GM18867 (cell line): Measurements from ENCODE around the gene ENHO.

Source experiments
- ATAC-seq: cut with Tn5 transposase; IDR thresholded peaks from one replicate; pipeline ENCODE4 v1.9.1; 2021; ENCODE audit warnings: mild to moderate bottlenecking, moderate library complexity; ENCODE audit not compliant: unreplicated experiment

ENHO gene

DNA sequence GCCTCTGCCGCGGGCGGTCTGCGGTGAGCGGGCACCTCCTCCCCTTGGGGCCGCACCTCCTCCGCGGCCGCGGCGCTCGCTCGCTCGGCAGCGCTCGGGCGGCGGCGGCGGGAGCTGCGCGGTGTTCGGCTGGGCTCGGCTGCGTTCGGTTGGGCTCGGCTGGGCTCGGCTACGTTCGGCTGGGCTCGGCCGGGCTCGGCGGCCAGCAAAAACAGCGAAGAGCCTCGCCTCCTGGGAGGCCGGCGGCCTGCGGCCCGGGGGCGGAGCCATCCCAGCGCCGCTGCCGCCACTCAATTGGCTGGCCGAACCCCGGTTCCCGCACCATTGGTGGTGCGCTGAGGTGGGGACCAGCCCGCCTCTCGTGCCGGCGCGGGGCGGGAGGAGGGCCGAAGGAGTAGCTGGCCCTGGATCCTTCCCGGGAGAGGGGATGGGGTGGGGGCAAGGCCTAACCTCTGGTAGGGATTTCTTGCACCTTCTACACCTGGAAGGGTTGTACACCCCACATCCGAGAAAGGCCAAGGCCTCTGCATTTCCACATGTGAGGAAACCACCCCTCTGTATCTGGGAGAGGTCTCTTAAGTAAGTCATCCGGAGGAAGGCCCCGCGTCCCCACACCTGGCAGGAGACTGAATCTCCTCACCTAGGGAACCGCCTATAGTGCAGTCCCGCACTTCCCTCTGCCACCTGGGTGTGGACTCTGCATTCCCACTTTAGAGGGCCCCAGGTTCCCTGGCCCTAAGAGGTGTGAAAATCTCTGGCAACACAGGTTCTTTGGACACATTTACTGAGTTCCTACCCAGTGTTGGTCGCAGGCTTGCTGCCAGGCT lies at the start of gene ENHO:
Gene ENHO (minus strand): TSS at position 20 of the 827 bp plus-strand sequence. CDS start 1,295 bp downstream, outside the sequence.
- ATAC-seq = peak; percentile 91

DNA sequence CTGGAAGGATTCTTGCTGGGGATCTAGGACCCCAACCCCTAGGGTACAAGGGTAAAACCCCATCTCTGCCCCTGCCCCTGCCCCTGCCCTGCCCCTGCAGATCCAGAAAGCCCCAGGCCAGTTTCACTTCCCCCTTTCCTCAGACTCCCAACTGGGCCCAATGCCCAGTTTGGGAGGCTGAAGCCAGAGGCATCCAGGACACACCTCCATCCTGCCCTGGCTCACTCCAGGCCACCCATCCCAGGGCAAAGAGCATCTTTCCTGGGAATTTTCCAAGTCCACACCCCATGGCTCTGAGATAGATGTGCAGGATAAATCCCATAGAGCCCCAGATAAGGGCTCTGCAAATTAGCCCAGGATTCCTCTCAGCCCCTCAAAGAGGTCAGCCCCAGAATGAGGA lies 49.3 kb upstream of the ENHO start:
- ATAC-seq = no peak

DNA sequence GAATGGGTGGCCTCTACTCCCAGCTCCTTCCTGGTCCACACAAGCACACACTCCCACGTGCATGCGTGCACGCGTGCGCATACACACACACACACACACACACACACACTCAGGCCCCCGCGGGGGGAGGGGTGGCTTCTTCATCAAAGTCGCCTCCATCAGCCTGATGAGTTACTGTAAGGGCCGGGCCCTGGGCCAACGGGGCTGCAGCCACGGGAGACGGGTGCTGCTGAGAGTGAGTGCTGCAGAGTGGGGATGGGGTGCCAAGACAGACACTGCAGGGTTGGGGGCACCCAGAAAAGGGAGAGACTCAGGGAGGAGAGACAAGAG lies 48.7 kb upstream of the ENHO start:
- ATAC-seq = no peak

DNA sequence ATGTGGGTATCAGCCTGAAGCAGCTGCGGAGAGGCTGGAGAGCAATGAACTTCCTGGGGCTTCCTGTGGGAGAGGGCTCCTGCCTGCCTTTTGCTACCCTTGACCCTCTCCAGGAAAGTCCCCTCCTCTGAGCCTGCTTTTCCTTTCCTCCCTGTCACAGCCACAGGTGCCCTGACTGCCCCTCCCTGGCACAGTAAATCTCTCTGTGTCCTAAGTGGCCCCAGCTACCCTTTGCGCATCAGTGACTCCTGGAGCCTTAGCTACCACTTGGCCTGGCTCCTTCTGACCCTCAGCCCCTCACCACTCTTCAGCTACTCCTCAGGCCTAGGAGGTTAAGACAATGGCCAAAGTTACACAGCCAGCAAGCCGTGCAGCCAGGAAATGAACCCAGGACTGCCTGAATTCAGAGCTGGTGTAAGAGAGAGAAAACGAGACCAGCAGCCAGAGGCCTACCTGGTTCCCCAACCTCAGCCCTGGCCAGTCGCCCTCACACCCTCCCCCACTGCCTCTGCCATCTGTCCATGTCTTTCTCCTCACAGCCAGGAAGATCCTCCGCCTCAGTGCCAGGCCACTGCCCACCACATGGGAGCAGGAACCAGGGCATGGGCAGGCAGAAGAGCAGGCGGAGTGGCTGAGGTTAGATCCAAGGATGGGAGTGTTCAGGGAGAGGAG lies 48.2 kb upstream of the ENHO start:
- no peak for ATAC-seq

DNA sequence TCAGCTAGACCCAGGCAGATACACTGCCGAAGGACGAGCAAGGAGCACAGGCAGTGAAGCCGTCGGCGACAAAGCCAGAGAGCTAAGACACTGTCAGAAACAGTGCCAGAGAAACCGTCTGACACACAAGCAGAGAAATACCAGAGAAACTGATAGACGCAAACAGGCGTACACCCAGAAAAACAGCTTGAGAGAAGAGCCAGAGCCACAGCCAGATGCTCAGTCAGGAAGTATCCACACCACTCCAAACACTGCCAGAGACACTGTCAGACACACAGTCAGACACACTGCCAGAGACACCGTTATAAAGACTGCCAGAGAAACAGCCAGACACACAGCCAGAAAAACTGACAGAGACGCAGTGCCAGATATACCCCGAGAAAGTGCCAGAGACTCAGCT lies 47.6 kb upstream of the ENHO start:
- no peak for ATAC-seq

DNA sequence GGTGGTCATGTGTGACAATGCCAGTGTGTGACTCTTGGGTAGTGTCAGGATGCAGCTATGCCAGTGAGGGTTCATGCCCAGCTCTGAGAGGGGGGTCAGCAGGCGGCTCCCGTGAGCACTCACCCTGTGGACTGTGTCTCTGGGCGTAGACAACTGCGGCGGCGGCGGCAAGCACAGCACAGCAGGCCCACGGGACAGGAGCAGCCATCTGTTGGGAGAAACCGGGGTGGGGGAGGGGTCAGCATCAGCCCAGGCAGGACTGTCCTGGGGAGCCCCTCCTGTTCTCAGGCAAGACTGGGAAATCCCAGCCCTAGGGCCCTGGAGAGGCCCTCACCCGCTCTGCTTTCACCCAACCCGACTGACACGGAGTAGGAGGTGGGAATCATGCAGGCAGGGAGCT lies 46.0 kb upstream of the ENHO start:
- no peak for ATAC-seq

DNA sequence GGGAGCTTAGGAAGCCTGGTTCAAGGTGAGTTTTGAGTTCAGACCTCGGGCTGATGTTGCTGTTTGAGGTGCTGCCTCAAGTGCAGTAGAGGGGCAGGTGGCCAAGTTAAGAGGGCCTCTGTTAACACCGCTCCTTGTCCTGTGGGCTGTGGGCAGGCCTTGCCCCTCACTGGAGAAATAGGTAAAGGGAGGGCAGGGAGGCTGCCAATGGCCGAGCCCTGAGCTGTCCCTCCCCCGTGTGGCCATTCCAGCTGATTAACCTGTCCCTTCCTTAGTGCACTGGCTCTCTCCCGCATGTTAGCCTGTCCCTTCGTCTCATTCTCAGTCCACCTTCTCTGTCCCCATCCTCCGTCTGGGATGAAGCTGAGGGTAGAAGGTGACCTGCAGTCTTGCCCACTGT lies 45.3 kb upstream of the ENHO start:
- ATAC-seq = no peak

DNA sequence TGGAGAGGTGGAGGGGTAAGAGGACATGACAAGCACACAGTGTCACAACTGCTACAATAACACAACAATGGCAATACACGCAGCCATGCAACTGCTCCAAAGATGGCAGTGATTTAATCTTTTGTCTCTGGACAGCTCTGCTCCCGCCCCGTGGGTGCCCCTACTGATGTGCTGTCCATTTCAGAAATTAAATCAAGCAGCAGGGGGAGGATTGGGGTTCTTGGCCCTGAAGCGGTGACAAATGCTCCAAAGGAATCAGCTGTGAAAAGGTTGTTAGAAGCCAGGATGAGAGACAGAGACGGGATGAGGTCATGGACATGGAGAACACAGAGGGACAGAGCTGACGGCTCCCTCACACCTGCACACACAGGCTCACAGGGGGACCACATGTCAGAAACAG lies 44.2 kb upstream of the ENHO start:
- ATAC-seq = no peak

DNA sequence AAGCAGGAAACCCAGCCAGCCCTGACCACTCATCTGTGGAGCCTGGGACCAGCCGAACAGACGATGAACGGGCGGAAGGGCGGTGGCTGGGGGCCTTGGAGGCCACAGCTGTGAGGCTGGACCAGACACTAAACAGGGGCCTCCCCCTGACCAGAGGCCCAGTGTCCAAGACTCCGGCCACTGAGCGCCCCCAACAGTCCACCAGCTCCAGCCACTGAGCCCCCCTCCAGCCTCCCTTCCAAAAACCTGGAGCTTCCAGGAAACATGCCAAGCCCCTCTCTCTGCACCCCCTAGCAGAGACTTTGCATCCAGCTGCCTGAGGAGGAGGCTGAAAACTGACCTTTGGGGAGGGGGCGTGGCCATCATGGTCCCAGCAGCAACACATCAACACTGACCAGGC lies 43.5 kb upstream of the ENHO start:
- ATAC-seq = no peak

DNA sequence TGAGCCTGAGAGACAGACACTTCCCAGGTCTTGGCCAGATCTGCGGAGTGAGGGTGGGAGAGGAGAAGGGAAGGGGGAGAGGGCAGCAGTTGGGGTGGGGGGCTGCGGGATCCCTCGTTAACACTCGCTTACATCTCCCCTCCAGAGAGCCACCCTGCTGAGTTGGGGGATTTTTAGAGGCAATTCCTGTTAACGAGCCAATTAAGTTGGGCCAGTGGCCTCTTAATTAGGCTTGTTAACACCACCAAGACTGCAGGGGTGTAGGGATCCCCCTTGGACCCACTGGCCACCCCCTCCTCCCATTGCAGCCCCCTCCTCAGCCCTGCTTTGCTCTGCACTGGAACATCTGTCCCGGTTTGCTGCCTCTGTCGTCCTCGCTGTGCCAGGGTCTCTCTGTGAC lies 43.1 kb upstream of the ENHO start:
- no peak for ATAC-seq

DNA sequence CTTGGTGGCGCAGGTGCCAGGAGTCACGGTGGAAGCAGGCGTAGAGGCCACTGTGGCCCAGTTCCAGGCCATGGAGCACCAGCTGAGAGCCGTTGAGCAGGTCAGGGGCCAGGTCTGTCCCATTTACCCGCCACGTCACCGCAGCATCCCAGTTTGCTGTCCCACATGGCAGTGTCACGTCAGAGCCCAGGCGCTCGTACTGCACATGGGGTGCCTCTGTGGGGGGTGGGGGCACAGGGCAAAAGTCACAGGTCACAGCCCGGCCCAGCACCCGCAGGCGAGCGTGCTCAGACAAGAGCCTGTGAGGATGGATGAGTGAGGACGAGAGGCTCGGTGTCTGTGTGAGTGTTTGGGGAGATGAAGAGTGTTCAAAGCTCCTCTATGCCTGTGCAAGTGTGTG lies 41.8 kb upstream of the ENHO start:
- ATAC-seq = no peak

DNA sequence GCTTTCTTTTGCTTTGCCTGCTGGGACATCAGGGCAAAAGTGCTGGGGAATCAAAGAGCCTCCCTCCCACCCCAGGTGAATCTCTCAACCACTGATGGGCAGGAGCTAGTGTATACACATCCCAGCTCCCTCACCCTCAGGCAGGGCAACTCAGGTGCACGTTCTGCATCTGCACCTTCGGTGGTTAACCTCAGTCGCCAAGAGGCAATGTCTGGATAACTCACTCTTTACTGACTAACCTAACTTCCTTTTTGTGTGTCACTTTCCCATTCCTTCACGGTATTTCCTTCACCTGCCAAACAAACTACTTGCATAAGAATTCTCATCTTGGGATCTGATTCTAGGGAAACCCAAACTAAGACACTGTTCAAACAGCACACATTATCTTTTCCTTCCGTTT lies 40.5 kb upstream of the ENHO start:
- ATAC-seq = no peak

DNA sequence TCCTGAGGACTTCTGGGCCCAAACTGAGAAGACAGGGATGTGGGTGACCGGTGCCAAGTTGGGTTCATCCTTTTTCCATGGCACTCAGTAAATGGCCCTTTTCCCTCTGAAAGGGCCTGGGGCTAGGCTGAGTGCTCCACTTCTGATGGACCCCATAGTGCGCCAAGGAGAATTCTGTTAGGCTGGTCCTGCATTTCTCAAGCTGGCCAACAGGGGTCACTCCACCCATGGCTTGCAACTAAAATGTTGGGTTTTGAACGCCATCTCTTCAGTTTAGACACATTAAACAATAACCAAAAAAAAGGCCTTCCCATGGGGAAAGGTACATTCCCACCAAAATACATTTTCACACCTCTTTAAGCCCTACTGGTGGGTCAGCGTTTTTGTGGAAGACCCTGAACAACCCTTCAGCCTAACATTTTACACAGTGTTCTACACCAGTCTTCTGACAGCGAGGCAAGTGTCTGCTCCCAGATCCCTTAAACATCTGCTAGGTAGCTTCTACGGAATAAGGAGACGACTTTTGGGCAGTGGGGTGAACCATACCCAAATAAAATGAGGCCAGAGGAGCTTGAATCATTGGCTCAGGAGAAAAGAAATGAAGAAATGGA lies 39.5 kb upstream of the ENHO start:
- no peak for ATAC-seq

DNA sequence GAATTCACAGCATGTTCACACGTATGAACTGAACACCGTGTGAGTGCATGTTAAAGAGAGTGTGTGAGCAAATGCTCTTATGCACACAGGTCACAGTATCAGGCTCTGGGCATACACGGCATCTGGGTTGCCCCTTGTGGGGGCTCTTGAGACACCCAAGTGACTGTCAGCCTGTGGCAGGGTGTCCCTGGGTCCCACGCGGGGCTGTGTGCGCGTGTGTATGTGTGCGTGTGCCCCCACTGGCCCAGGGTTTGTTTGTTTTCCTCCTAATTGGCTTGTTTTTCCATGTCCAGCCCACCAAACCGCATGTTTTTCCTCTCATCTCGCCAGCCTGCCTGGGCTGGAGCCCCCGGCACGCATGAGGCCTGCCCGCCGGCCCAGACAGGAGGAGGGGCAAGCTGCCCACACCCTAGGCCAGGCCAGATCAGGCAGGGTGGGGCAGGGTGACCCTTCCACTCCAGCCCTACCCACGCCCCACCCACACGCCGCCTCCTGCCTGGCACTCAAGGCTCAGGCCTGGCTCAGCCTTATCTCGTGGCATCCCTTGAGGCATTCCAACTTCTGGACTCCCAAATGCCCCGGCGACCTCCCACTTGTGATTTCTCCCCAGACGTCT lies 37.9 kb upstream of the ENHO start:
- ATAC-seq = no peak

DNA sequence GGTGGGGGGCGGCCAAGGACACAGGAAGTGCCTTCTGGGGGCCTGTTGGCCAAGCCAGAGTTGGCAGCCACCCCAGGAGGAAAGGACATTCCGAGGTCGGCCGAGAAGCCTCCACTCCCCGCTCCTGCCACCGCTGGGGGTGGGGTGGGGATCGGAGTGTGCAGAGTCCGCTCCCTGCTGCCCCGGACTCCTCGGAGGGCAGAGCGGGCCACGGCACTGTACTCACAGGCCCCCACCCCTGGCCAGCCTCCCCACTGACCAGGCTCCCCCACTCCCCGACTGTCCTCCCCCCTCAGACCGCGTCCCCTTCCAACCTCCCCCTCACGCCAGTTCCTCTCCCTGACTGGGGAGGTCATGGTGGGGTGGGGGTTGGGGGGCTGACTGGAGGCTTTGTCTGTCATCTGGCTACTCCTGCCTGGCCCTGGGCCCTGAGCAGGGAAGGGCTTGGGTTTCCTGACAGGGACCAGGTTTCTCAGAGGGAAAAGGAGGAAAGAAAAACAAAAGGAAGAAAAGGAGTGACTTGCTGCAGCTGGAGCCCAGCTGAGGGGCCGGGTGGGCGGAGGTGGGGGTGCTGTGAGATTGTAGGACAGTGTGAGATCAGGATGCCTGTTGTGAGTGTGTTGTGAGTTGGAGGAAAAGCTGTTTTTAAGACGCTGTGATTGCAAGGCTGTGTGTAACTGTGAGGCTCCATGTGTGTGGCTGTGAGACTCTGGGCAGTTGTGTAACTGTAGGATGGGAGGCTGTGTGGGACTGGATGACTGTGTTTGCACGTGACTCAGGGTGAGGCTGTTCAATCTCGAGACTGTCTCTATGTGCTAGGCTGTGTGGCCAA lies 37.0 kb upstream of the ENHO start:
- no peak for ATAC-seq

DNA sequence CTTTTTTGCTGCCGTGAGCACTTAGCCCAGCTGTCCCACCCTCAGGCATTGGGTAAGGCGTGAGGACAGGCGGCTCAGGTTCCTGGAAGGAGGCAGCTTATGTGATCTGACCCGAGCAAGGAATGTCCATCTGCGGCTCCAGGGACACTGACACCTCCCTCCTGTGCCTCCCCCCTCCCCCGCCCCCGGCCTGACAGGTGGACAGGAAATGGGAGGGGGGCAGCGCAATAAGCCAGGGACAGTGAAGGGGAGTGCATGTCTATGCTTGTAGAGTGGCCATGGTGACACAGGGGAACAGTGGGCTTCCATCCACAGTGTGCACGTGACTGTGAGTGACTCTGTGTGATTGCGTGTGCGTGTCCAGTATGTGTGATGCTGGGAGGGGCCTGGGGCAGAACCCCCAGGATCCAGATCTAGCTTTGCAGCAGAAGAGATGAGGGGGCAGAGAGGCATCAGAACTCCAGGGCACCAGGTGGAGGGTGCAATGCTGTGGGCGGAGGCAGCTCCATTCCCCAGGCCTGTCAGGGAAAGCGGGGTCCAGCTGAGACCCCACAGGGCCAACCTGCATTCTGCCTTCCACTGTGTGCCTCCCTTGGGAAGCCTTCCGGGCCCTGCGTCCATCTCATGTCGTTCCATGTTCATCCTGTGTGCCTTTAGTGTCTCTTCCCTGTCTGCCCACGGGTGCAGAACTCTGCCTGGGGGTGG lies 36.3 kb upstream of the ENHO start:
- ATAC-seq = no peak

DNA sequence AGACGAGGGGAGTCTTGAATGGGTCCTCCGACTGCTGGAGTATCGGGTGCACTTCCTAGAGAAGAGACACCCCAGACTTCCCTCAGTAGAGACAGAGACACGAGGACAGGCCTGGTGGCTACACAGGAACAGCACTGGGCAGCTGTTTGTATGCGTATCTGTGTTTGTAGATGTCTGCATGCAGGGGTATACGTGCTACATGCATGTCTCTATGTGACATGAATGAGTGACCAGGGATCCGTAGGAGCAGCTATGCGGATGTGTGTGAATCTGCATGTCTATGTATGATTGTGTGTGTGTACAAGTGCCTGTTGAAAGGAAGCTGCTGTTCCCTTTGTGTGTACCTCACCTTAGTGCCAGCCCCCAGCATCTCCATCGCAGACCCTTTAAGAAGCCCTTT lies 35.6 kb upstream of the ENHO start:
- ATAC-seq = no peak

DNA sequence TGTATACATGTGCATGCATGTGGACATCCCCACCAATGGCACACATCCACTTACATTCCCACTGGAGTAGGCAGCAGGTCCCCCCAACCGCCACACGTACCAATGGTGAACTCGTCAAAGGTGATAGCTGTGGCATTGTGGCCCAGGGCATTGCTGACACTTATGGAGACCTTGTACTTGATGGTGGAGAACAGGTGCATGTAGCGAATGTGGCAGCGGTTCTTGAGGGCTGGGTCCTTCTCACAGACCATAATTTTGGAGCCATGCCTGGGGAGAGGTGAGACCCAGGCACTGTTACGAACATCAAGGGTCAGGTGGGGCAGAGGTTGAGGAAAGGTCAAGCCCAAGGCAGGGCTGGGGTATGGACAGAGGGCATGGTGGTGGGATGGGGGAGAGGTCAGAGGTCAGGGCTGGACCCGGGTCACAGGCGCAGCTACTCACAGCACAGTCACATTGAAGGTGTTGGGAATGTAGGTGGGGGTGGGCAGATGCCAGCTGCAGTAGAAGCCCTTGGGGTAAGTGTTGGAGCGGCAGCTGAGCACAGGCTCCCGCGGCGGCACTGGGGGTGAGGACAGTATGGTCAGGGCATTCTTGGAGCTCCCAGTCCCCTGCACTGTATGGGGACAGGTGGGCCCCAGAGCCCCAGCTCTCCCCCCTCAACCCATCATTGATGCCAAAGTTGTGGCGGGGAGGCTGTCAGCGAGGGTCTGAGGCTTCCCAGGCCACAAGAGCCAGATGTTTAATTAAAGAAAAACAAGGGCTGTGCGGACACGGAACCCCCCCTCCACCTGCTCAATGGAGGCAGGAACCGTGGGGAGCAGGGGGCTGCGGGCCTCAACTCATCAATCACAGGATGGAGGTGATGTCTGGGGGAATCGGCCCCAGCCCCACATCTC lies 34.9 kb upstream of the ENHO start:
- ATAC-seq = no peak

DNA sequence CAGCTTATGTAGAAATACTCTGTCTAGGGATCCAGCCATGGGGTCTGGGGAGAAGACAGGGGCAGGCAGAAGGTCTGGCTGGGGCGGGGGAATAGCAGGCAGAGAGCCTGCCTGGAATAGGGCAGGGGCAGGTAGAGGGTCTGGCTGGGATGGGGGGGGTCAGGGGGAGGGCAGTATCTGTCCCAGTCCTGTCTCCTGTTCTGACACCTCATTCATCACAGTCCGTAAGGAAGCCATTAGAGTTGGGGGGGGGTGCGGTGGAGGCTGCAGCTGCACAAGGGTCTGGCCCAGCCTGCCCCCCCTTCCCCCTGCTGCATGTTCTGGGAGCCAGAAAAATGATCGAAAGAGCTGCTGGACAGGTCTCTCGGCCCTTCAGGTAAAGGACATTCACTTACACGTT lies 34.2 kb upstream of the ENHO start:
- ATAC-seq = no peak
